Activated CD8-positive, alpha-beta memory T cell treated with anti-CD3 and anti-CD28 coated beads for 48 hours (primary cell): ENCODE measurements around the gene PPP1R27.
A peak's percentile ranks its signal among the peaks of the same experiment; 100 is the strongest.
"Not testable (repeated sequence)": the region's sequence is repeated elsewhere in the genome, so short reads cannot be mapped to it uniquely, and the experiment has no call there.

Experiments
- DNase-seq, 3 experiments: peaks; one replicate each; pipeline ENCODE4 v3.0.0-alpha.2; 2020; ENCODE audit warnings: low read depth in 2 of 3, low spot score in 2 of 3

PPP1R27 gene

GRCh38 chr17:81842725-81843504, 8.1 kb upstream of the PPP1R27 start:
- DNase-seq = no peak

- DNase-seq = no peak
Observed at GRCh38 chr17:81842378-81842724, 7.5 kb upstream of the PPP1R27 start.

GRCh38 chr17:81841866-81842265, 7.0 kb upstream of the PPP1R27 start:
- DNase-seq = no peak

DNA sequence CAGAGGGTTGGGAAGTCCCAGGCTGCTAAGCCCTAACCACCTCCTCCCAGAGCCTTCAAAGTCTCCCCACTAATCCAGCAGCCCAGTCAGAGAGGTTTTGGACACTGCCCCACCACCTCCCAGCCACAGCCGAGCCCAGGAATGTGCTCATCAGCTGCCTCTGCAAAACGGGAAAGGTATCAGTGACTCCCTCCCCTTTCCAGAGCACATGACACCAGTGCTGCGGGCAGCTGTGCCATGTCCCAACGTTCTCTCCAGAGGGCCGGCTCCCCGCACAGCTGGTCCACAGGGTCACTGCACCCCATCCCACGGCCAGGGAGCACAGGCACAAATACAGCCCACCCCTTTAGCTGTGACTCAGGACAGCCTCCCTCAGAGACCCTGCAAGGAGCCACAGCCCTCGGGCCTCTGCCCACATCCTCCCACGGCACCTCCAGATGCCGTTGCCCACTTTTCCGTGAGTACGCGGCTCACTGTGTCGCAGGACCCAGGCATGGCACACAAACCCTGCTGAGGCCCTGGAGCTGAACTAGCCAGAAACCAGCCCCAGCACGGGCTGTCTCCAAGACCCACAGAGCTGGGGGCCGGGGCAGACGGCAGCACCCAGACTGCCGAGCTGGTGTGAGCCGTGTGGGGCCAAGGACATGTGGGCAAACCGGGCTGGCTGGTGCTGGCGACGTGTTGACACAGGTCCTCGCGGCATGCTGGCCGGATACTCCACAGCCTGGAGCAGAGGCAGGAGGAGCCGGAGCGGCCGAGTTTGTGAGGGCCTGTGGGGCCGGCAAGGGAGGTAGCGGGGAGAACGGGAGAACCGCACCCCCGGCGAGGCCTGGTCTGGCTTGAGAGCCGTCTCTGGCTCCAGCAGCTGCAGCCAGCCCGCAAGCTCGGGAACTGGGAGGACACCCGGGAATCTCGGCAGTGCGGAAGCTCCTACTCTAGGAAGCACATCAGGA, 6.3 kb upstream of the PPP1R27 start:
- no peak for DNase-seq

DNA sequence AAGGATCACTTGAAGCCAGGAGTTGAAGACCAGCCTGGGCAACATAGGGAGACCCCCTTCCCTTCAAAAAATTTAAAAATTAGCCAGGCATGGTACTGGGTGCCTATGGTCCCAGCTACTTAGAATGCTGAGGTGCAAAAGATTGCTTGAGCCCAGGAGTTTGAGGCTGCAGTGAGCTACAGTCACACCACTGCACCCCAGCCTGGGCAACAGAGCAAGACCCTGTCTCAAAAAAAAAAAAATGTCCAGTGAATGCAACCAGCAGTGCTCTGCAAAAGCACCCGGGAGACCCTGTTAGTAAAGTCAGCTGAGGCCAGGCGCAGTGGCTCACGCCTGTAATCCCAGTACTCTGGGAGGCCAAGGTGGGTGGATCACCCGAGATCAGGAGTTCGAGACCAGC, 5.2 kb upstream of the PPP1R27 start:
- not testable (repeated sequence) for DNase-seq

DNA sequence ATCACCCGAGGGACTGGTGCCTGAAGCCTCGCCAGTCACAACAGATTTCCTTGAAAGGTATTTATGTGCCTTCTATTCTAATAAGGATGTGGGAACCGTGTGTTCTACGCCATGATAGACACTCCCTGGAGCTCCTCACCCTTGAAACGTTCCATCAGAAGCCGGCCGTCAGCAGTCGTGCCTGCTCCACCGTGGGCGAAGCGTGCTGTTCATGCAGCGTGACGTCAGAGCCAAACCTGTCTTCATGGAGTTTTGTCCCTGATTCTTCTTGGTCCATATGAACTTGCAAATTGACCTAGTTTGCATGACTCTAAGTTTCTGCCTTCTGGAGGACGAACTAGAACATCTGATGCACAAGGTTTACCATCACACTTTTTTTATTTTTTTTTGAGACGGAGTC, 4.5 kb upstream of the PPP1R27 start:
- no peak for DNase-seq

GRCh38 chr17:81838753-81839255, 4.0 kb upstream of the PPP1R27 start:
- no peak for DNase-seq

GRCh38 chr17:81837641-81838040, 2.8 kb upstream of the PPP1R27 start:
- DNase-seq = no peak

GRCh38 chr17:81833921-81834830, 674 bp downstream of the PPP1R27 start:
- no peak for DNase-seq

DNA sequence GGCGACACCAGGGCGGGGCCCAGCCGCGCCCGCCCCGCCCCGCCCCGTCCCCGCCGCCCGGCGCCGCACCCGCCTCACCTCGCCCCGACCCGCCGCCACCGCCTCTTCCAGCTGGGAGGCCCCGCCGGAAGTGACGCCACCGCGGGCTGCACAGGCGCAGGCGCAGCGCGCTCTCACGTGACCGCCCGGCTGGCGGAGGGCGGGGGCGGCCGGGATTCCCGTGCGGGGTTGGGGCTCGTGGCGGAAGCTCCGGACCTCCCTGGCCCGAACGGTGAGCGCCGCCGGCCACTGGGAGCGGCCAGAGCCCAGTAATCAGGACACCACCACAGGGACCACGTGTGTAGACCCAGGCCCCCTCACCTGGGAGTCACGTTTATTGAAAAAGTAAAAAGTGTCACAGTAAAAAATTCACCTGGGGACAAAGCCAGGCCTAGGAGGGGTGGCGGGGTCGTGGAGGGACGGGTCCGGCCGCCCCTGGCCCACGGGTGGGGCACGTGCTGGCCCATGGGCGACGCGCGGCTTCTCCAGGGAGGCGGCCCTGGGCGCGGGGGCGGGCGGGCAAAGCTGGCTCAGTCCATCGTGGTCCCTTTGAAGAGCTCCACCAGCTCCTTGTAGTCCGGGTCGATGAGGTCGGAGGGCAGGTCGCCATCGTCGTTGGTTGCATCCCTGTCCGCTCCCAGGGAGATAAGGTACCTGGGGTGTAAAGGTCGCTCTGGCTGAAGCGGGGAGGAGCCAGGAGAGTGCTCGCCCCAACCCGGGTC, 1.5 kb downstream of the PPP1R27 start, which contains the start of gene MCRIP1:
MCRIP1 (minus strand) TSS at position 132 of the 761 bp plus-strand sequence. CDS start 8,785 bp downstream, outside the sequence.
- peak; percentile 90 to 96 (median 92) for DNase-seq

DNA sequence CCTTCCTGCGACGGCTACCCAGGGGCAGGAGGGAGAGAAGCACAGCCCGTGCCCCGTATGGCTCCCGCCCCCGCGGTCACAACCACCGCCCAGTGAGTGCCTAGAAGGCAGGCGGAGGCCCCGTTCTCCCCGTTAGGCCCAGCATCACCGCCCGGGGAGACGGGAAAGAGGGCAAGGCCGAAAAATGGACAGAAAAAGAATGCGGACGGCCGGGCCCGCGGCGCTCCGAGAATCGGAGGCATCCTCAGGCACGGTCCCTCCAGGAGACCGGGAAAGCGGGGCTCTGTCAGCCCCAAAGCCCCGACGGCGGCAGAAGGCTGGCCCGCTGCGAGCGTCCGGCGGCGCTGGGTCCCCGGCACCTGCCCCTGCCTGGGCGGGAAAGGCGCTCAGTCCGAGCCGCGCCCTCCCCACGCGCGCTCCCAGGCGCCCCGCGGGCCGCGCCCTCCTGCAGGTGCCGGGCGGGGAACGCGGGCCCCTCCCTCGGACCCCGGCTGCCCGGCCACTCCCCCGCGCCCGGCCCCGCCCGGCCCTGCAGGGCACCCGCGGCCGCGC, 2.2 kb downstream of the PPP1R27 start:
- DNase-seq = peak; percentile 29 to 56 (median 36)

GRCh38 chr17:81831957-81832607, 2.8 kb downstream of the PPP1R27 start:
- DNase-seq = peak; percentile 24 to 31 (median 27)

DNA sequence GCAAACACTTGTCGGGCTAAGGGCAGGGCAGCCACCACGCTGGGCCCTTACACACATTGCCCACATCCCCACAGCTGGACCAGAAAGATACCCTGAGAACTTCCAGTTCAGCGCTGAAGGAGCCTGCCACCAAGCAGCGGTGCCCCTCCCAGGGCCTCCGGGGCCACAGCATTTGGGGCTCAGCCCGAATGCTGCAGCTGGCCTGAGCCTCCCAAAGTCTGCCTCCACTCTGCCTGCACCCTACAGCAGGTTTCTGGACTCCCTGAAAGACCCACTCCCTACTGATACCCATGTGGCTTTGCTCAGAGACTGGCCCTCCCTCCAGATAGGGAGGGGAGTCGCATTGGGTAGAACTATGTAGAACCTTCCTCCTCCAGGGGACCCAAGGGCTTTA, 3.3 kb downstream of the PPP1R27 start:
- peak in 1 of 3 experiments; percentile 20 for DNase-seq

GRCh38 chr17:81829858-81830257, 5.0 kb downstream of the PPP1R27 start:
- DNase-seq = no peak

DNA sequence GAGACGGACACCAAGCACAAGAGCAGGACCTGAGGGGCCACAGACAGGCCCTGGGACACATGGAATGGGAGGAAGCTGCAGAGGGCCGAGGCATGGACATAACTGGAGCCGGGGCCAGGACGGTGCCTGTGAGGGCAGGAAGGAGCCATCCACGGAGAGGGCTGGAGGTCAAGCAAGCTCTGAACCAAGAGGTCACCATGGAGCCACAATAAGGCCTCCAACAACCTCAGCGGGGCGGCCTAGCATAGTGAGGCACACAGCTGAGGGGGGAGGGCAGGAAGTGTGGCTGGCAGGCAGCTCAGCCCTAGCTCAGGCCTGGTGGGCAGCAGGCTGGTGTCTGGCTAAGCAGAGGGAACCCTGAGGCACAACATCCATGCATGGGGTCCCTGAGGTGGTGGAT, 6.2 kb downstream of the PPP1R27 start:
- no peak for DNase-seq

GRCh38 chr17:81825841-81826466, 8.9 kb downstream of the PPP1R27 start:
- no peak for DNase-seq

GRCh38 chr17:81824595-81824994, 10.3 kb downstream of the PPP1R27 start:
- DNase-seq = no peak

DNA sequence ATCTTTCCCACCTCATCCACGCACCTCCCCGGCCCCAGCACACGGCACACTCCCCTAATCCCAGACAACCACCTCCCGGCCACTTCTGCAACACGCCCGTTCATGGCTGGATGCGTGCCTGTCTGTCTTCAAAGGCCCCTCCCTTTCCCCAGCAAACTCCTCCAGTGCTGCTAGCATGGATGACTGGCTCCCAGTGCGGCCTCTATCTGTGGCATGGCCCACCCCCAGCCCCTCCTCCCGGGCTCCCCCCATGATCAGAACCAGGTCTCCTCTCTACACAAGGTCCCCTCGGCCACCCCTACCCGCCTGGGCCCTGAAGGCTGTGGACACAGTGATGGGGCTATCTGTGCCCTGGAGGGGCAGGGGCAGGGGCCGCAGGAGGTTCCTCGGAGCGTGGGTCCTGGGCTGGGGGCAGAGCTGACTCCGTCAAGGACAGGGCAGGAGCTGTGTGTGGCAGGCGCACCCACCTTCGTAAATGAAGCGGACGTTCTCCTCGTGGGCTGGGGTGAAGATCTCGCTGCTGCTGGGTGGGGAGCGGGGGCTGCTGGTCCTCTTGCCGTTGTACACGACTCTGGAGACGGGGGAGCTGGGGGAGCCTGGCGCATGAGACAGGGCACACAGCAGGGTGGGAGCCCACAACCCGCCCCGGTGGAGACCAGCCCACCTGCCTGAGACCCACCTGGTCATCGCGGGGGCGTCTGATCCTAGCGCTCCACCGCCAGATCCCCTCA, 10.9 kb downstream of the PPP1R27 start:
- DNase-seq = no peak
